ENCODE measurements around the gene TMEM238.
"Not testable (repeated sequence)": the region's sequence is repeated elsewhere in the genome, so short reads cannot be mapped to it uniquely, and the experiment has no call there.

TMEM238 gene

GRCh38 chr19:55384131-55384919 lies at the start of gene TMEM238:
TMEM238 (minus strand) TSS chr19:55384292; CDS start chr19:55384259, 33 bp downstream.
- Mint-ChIP-seq H3K27me3 (peaks cover 14% of the 10 kb centered on the region), H3K9me3 (no peaks in the 10 kb centered on the region), H3K4me3 (peak within 1 kb of the TSS; percentile 91), H3K27ac (peak within 1 kb of the TSS; percentile 95), H3K36me3 (ENCODE audit: low read depth) (peaks cover 38% of the 10 kb centered on the region), H3K4me1 (ENCODE audit: low read depth) (peaks cover 56% of the 10 kb centered on the region)
- intact Hi-C loops (cut with micrococcal nuclease): loop anchor here (2.0 kb wide), 1 partner anchor 24 kb away; no protein-coding TSS in a partner anchor

GRCh38 chr19:55433292-55433691 lies 49.2 kb upstream of the TMEM238 start:
- H3K36me3 Mint-ChIP-seq (ENCODE audit: low read depth): no peaks in the 10 kb centered on the region
- no peak overlapping the region for H3K27ac Mint-ChIP-seq
- H3K27me3 Mint-ChIP-seq: peaks cover 58% of the 10 kb centered on the region

GRCh38 chr19:55432241-55432959 lies 48.3 kb upstream of the TMEM238 start:
- Mint-ChIP-seq H3K9me3 (no peaks in the 10 kb centered on the region), H3K4me3 (no peak overlapping the region), H3K36me3 (ENCODE audit: low read depth) (no peaks in the 10 kb centered on the region), H3K27me3 (peaks cover 58% of the 10 kb centered on the region), H3K27ac (no peak overlapping the region), H3K4me1 (ENCODE audit: low read depth) (peaks cover 2% of the 10 kb centered on the region)
- intact Hi-C loops (cut with micrococcal nuclease): no loop called here

More at GRCh38 chr19:55433292-55433691, 49.2 kb upstream of the TMEM238 start:
- Mint-ChIP-seq H3K4me3 (no peak overlapping the region), H3K9me3 (no peaks in the 10 kb centered on the region), H3K4me1 (ENCODE audit: low read depth) (peaks cover 5% of the 10 kb centered on the region)
- intact Hi-C loops (cut with micrococcal nuclease): no loop called here

- Mint-ChIP-seq H3K4me1 (ENCODE audit: low read depth) (no peaks in the 10 kb centered on the region), H3K27ac (no peak overlapping the region), H3K36me3 (ENCODE audit: low read depth) (no peaks in the 10 kb centered on the region), H3K27me3 (peaks cover 54% of the 10 kb centered on the region), H3K9me3 (no peaks in the 10 kb centered on the region), H3K4me3 (no peak overlapping the region)
- intact Hi-C loops (cut with micrococcal nuclease): no loop called here
These were observed 47.1 kb upstream of the TMEM238 start for GRCh38 chr19:55431183-55431582.

GRCh38 chr19:55426042-55426441 lies 42.0 kb upstream of the TMEM238 start:
- no peak overlapping the region for H3K4me3 Mint-ChIP-seq
- no peaks in the 10 kb centered on the region for H3K4me1 Mint-ChIP-seq (ENCODE audit: low read depth)
- H3K9me3 Mint-ChIP-seq: no peaks in the 10 kb centered on the region
- no peak overlapping the region for H3K27ac Mint-ChIP-seq
- intact Hi-C loops (cut with micrococcal nuclease): no loop called here
- peaks cover 61% of the 10 kb centered on the region for H3K27me3 Mint-ChIP-seq
- no peaks in the 10 kb centered on the region for H3K36me3 Mint-ChIP-seq (ENCODE audit: low read depth)

GRCh38 chr19:55424518-55424917 lies 40.4 kb upstream of the TMEM238 start:
- H3K27ac Mint-ChIP-seq: no peak overlapping the region
- no peaks in the 10 kb centered on the region for H3K9me3 Mint-ChIP-seq
- intact Hi-C loops (cut with micrococcal nuclease): no loop called here
- no peak overlapping the region for H3K4me3 Mint-ChIP-seq
- no peaks in the 10 kb centered on the region for H3K36me3 Mint-ChIP-seq (ENCODE audit: low read depth)
- peaks cover 58% of the 10 kb centered on the region for H3K27me3 Mint-ChIP-seq
- no peaks in the 10 kb centered on the region for H3K4me1 Mint-ChIP-seq (ENCODE audit: low read depth)

- Mint-ChIP-seq H3K27ac (no peak overlapping the region), H3K4me3 (no peak overlapping the region), H3K36me3 (ENCODE audit: low read depth) (no peaks in the 10 kb centered on the region), H3K9me3 (no peaks in the 10 kb centered on the region), H3K4me1 (ENCODE audit: low read depth) (peaks cover 3% of the 10 kb centered on the region), H3K27me3 (peaks cover 51% of the 10 kb centered on the region)
- intact Hi-C loops (cut with micrococcal nuclease): no loop called here
These were observed 39.3 kb upstream of the TMEM238 start for GRCh38 chr19:55423225-55424005.

GRCh38 chr19:55421281-55421680 lies 37.2 kb upstream of the TMEM238 start:
- H3K27ac Mint-ChIP-seq; H3K4me3 Mint-ChIP-seq; H3K36me3 Mint-ChIP-seq (ENCODE audit: low read depth); intact Hi-C loops (cut with micrococcal nuclease); H3K9me3 Mint-ChIP-seq: not testable (repeated sequence)
- Mint-ChIP-seq H3K4me1 (ENCODE audit: low read depth) (peaks cover 14% of the 10 kb centered on the region), H3K27me3 (peaks cover 37% of the 10 kb centered on the region)

- intact Hi-C loops (cut with micrococcal nuclease): loop anchor here (2.0 kb wide), 2 partner anchors 127 to 279 kb away; no protein-coding TSS in a partner anchor
- Mint-ChIP-seq H3K4me3 (no peak overlapping the region), H3K27me3 (peaks cover 26% of the 10 kb centered on the region), H3K36me3 (ENCODE audit: low read depth) (no peaks in the 10 kb centered on the region), H3K9me3 (no peaks in the 10 kb centered on the region), H3K4me1 (ENCODE audit: low read depth) (peaks cover 14% of the 10 kb centered on the region), H3K27ac (no peak overlapping the region)
These were observed 35.6 kb upstream of the TMEM238 start for GRCh38 chr19:55419624-55420236.

- no peaks in the 10 kb centered on the region for H3K36me3 Mint-ChIP-seq (ENCODE audit: low read depth)
- no peak overlapping the region for H3K4me3 Mint-ChIP-seq
- peaks cover 22% of the 10 kb centered on the region for H3K27me3 Mint-ChIP-seq
- H3K27ac Mint-ChIP-seq: no peak overlapping the region
- intact Hi-C loops (cut with micrococcal nuclease): loop anchor here (2.0 kb wide), 2 partner anchors 126 to 278 kb away; no protein-coding TSS in a partner anchor
- H3K4me1 Mint-ChIP-seq (ENCODE audit: low read depth): peaks cover 14% of the 10 kb centered on the region
- no peaks in the 10 kb centered on the region for H3K9me3 Mint-ChIP-seq
These were observed 35.0 kb upstream of the TMEM238 start for GRCh38 chr19:55419103-55419502.

- peak overlapping the region; percentile 75 for H3K27ac Mint-ChIP-seq
- H3K36me3 Mint-ChIP-seq (ENCODE audit: low read depth): no peaks in the 10 kb centered on the region
- H3K4me1 Mint-ChIP-seq (ENCODE audit: low read depth): peaks cover 14% of the 10 kb centered on the region
- peak overlapping the region; percentile 23 for H3K4me3 Mint-ChIP-seq
- intact Hi-C loops (cut with micrococcal nuclease): loop anchor here (2.0 kb wide), 2 partner anchors 125 to 277 kb away; no protein-coding TSS in a partner anchor
- H3K27me3 Mint-ChIP-seq: peaks cover 17% of the 10 kb centered on the region
- no peaks in the 10 kb centered on the region for H3K9me3 Mint-ChIP-seq
These were observed 34.1 kb upstream of the TMEM238 start for GRCh38 chr19:55418185-55418584.

- Mint-ChIP-seq H3K4me3 (no peak overlapping the region), H3K36me3 (ENCODE audit: low read depth) (peaks cover 25% of the 10 kb centered on the region), H3K27ac (no peak overlapping the region), H3K27me3 (peaks cover 1% of the 10 kb centered on the region), H3K9me3 (no peaks in the 10 kb centered on the region), H3K4me1 (ENCODE audit: low read depth) (peaks cover 19% of the 10 kb centered on the region)
- intact Hi-C loops (cut with micrococcal nuclease): no loop called here
These were observed 26.1 kb upstream of the TMEM238 start for GRCh38 chr19:55410168-55410567.

GRCh38 chr19:55409179-55409578 lies 25.1 kb upstream of the TMEM238 start:
- not testable (repeated sequence) for H3K4me3 Mint-ChIP-seq, H3K27me3 Mint-ChIP-seq, H3K9me3 Mint-ChIP-seq
- peaks cover 19% of the 10 kb centered on the region for H3K4me1 Mint-ChIP-seq (ENCODE audit: low read depth)
- peaks cover 34% of the 10 kb centered on the region for H3K36me3 Mint-ChIP-seq (ENCODE audit: low read depth)
- H3K27ac Mint-ChIP-seq: peak overlapping the region; percentile 98
- intact Hi-C loops (cut with micrococcal nuclease): loop anchor here (2.0 kb wide), 1 partner anchor 24 kb away; the partner anchor contains the start of genes RPL28 and TMEM238
